Activated effector memory CD4-positive, alpha-beta T cell treated with Interleukin-2 at 50 U/mL for 16 hours (primary cell): ENCODE results near the gene PIK3AP1.
A peak's percentile ranks its signal among the peaks of the same experiment; 100 is the strongest.
"Not testable (repeated sequence)": the region's sequence is repeated elsewhere in the genome, so short reads cannot be mapped to it uniquely, and the experiment has no call there.

Experiments used
- DNase-seq: peaks from one replicate; pipeline ENCODE4 v3.0.0-alpha.2; 2020

The PIK3AP1 gene

GRCh38 chr10:96720422-96721206 lies at the start of gene PIK3AP1:
Gene PIK3AP1 (minus strand): TSS chr10:96720514. CDS start chr10:96720394, 120 bp downstream.
- peak; percentile 10 for DNase-seq

- DNase-seq: no peak
Observed at GRCh38 chr10:96768136-96768535, 47.8 kb upstream of the PIK3AP1 start.

- DNase-seq: no peak
Observed at GRCh38 chr10:96767611-96768010, 47.3 kb upstream of the PIK3AP1 start.

- DNase-seq: peak; percentile 57
Observed at GRCh38 chr10:96765406-96766240, 45.3 kb upstream of the PIK3AP1 start.

- DNase-seq: no peak
Observed at GRCh38 chr10:96764425-96765060, 44.2 kb upstream of the PIK3AP1 start.

GRCh38 chr10:96758423-96758822 lies 38.1 kb upstream of the PIK3AP1 start:
- DNase-seq: no peak

- DNase-seq: no peak
Observed at GRCh38 chr10:96756111-96756903, 36.0 kb upstream of the PIK3AP1 start.

GRCh38 chr10:96753956-96754355 lies 33.6 kb upstream of the PIK3AP1 start:
- no peak for DNase-seq

- DNase-seq: no peak
Observed at GRCh38 chr10:96752375-96752774, 32.1 kb upstream of the PIK3AP1 start.

- not testable (repeated sequence) for DNase-seq
Observed at GRCh38 chr10:96750316-96750715, 30.0 kb upstream of the PIK3AP1 start.

GRCh38 chr10:96747734-96748550 lies 27.6 kb upstream of the PIK3AP1 start:
- DNase-seq: no peak

- no peak for DNase-seq
Observed at GRCh38 chr10:96746503-96746902, 26.2 kb upstream of the PIK3AP1 start.

GRCh38 chr10:96745950-96746349 lies 25.6 kb upstream of the PIK3AP1 start:
- DNase-seq: no peak

GRCh38 chr10:96743988-96744585 lies 23.8 kb upstream of the PIK3AP1 start:
- no peak for DNase-seq

- DNase-seq: not testable (repeated sequence)
Observed at GRCh38 chr10:96741557-96741956, 21.2 kb upstream of the PIK3AP1 start.

GRCh38 chr10:96740579-96741281 lies 20.4 kb upstream of the PIK3AP1 start:
- no peak for DNase-seq

- no peak for DNase-seq
Observed at GRCh38 chr10:96740141-96740540, 19.8 kb upstream of the PIK3AP1 start.

- not testable (repeated sequence) for DNase-seq
Observed at GRCh38 chr10:96737307-96737902, 17.1 kb upstream of the PIK3AP1 start.

- no peak for DNase-seq
Observed at GRCh38 chr10:96724621-96725020, 4.3 kb upstream of the PIK3AP1 start.

GRCh38 chr10:96721207-96721572 lies 876 bp upstream of the PIK3AP1 start:
- DNase-seq: no peak
